GM18498 (cell line): ENCODE measurements around the gene CDK1.

ENCODE experiments used
- ATAC-seq: cut with Tn5 transposase; IDR thresholded peaks from one replicate; pipeline ENCODE4 v1.9.1; 2021; ENCODE audit warnings: mild to moderate bottlenecking, moderate library complexity; ENCODE audit not compliant: unreplicated experiment

CDK1 gene

GRCh38 chr10:60778214-60778970, at the start of gene CDK1:
Gene CDK1 (plus strand): TSS chr10:60778478. CDS start chr10:60780166, 1,688 bp downstream.
- peak; percentile 97 for ATAC-seq

GRCh38 chr10:60729106-60729505, 49.2 kb upstream of the CDK1 start:
- no peak for ATAC-seq

GRCh38 chr10:60731134-60731885, 47.0 kb upstream of the CDK1 start:
- ATAC-seq = peak; percentile 75

- ATAC-seq = peak; percentile 41
Measured at GRCh38 chr10:60732198-60732806, 46.0 kb upstream of the CDK1 start.

- peak; percentile 68 for ATAC-seq
Measured at GRCh38 chr10:60732807-60733516, 45.3 kb upstream of the CDK1 start.

- ATAC-seq = no peak
Measured at GRCh38 chr10:60733517-60733822, 44.8 kb upstream of the CDK1 start.

GRCh38 chr10:60733826-60734225, 44.5 kb upstream of the CDK1 start:
- ATAC-seq = no peak

- no peak for ATAC-seq
Measured at GRCh38 chr10:60734226-60734625, 44.1 kb upstream of the CDK1 start.

GRCh38 chr10:60735244-60735643, 43.0 kb upstream of the CDK1 start:
- ATAC-seq = no peak

GRCh38 chr10:60737242-60737641, 41.0 kb upstream of the CDK1 start:
- ATAC-seq = no peak

- no peak for ATAC-seq
Measured at GRCh38 chr10:60739558-60739957, 38.7 kb upstream of the CDK1 start.

- ATAC-seq = no peak
Measured at GRCh38 chr10:60742512-60742911, 35.8 kb upstream of the CDK1 start.

- no peak for ATAC-seq
Measured at GRCh38 chr10:60747817-60748469, 30.3 kb upstream of the CDK1 start.

GRCh38 chr10:60753152-60753551, 25.1 kb upstream of the CDK1 start:
- ATAC-seq = no peak

- ATAC-seq = no peak
Measured at GRCh38 chr10:60753817-60754216, 24.5 kb upstream of the CDK1 start.

- no peak for ATAC-seq
Measured at GRCh38 chr10:60757420-60757895, 20.8 kb upstream of the CDK1 start.

GRCh38 chr10:60759181-60759580, 19.1 kb upstream of the CDK1 start:
- ATAC-seq = no peak

- ATAC-seq = no peak
Measured at GRCh38 chr10:60760711-60761210, 17.5 kb upstream of the CDK1 start.

GRCh38 chr10:60762554-60762953, 15.7 kb upstream of the CDK1 start:
- no peak for ATAC-seq

- ATAC-seq = no peak
Measured at GRCh38 chr10:60767424-60767823, 10.9 kb upstream of the CDK1 start.

GRCh38 chr10:60769406-60769805, 8.9 kb upstream of the CDK1 start:
- no peak for ATAC-seq
